Inflammatory macrophage treated with lipopolysaccharide for 4 hours (primary cell): ENCODE data around the gene FAM9A.

Source experiments
- DNase-seq: peaks from one replicate; pipeline ENCODE4 v3.0.0-alpha.2; 2020

The FAM9A gene

GRCh38 chrX:8801041-8801599 is at the start of gene FAM9A:
Gene FAM9A, minus strand, starts transcription at chrX:8801383. Its CDS starts 1,212 bp downstream, at chrX:8800171.
- no peak for DNase-seq

GRCh38 chrX:8850478-8850877 is 49.3 kb upstream of the FAM9A start:
- no peak for DNase-seq

GRCh38 chrX:8849945-8850344 is 48.8 kb upstream of the FAM9A start:
- no peak for DNase-seq

- no peak for DNase-seq
These were observed 48.3 kb upstream of the FAM9A start for GRCh38 chrX:8849458-8849857.

GRCh38 chrX:8848911-8849310 is 47.7 kb upstream of the FAM9A start:
- DNase-seq, result no peak

DNA sequence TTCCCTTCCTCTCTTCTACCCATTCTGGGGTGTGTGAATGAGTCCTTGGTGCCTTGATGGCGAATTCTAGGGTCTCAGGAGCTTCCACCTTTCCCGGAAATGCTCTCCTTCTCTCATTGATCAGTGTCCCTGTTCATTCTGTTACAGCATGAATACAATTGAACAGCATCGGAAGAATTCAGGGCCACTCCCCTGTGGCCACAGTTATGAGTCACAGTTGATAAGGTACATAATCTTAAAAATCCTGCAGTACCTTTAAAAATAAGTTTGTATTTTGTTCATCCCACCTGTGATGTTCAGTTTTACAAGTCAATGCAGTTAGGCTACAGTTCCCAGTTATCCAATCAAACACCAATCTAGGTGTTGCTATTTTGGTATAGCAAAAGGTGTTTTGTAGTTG is 47.3 kb upstream of the FAM9A start:
- no peak for DNase-seq

- DNase-seq, result no peak
These were observed 46.2 kb upstream of the FAM9A start for GRCh38 chrX:8847360-8847759.

DNA sequence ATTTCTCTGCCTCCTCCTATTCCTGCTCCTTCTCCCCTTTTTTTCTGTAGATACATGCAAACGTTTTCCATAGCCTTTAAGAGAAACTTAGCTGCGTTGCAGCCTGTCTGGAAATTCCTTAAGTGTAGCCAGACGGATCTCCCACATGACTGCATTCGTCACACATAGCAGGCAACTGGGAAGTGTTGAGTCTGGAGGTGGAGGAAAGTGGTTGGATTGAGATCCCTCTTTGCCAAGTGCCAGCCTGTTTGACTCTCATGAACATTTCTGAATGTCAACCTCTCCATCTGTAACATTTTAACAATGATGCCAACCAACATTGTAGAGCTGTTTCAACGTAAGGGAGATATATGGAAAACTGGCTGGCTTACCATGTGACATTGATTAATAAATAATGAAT is 45.1 kb upstream of the FAM9A start:
- DNase-seq, result no peak

DNA sequence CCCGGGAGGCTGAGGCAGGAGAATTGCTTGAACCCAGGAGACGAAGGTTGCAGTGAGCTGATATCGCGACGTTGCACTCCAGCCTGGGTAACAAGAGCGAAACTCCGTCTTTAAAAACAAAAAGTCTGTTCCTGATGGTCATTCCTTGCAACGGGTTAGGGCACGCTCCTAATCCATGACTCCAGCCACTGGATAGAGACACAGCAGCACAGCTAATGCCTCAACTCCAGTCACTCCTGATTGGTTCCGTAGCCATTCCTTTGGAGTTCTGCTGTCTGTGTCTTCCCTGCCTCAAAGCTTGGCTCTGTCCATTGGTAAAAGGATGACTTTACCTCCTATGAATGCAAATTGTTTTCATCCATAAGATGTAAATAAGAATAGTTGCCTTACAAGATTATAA is 44.3 kb upstream of the FAM9A start:
- DNase-seq, result no peak

DNA sequence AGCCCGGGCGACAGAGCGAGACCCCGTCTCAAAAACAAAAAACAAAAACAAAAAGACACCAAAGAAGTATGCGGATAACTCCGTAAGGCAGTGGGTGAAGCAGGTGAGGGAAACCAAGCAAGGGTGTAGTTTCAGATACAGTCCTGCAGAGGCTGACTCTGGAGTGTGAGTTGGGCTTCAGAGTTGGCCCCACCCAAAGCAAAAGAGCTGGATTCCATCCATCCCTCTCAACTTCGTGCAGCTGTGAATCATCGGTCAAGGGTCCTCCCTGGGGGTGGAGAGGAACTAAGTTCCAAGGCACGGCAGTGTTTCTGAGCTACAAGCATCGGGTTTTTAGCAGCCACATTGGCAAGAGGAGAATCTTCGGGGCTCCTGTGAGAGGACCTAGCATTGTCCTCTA is 43.9 kb upstream of the FAM9A start:
- no peak for DNase-seq

DNA sequence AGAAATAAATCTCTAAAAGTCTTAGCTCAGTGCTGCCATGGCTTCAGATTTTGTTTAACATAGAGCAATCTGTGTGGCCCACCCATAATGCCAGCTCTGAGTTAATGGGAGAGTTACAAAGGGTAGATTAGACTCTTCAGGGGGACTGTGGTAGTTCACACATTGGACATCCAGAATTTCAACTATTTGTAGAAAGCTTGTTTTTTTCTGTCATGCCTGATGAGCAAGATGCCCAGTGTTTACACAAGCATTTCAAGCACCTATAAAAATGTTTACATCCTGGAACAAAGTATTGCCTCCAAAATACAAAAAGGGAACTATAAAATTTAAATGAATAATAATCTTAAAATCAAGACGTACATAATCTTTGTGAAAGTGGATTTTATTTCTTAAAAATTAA is 43.0 kb upstream of the FAM9A start:
- DNase-seq, result no peak

- DNase-seq, result no peak
These were observed 40.7 kb upstream of the FAM9A start for GRCh38 chrX:8841911-8842310.

GRCh38 chrX:8834392-8834791 is 33.2 kb upstream of the FAM9A start:
- no peak for DNase-seq

DNA sequence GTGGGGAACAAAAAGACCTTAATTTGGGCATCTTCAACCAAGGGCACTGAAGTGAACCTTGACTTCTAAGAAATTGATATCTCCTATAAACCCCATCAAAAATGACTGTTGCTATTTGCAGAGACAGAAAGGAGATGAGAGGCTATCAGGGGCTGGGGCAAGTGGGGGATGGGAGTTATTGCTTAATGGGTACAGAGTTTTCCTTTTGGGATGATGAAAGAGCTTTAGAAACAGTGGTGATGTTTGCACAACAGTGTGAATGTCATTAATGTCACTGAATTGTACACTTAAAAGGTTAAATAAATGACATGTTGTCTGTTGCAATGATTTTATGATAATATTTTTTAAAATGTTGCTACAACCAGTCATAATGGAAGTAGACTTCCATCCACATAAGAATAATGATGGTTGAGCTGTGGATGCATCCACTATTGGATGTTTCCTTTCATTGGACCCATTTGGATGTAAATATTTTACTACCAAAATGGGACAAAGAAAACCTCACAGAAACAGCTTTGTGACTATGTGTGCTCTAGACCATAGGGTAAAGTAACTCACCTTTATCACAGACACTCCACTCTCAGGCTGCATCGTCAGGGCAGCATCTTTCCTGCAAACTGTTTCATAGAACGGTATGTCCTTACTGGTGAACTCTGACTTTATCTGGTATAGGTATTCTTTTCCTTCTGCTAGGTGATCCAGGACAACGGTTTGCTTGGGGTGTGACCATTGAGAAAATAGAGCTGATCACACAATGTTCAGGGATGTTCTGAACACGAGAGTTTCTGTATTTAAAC is 31.6 kb upstream of the FAM9A start:
- DNase-seq, result no peak

DNA sequence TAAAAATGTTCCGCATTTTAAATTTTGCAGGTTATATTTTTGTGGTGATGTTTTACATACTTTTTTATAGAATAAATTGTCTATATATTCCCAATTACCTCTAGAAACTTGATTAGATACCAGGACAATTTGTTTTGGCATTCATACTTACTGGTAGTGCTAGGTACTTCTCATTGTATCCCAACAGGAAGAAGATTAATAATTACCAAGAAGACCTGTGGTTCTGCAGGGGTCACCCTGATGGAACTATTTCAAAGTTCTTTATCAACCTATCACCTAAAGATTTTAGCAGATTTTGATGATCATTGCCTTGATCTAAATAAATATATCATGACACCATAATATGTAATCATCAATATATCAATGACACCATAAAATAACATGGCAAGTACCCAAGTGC is 22.5 kb upstream of the FAM9A start:
- no peak for DNase-seq

- DNase-seq, result no peak
These were observed 20.8 kb upstream of the FAM9A start for GRCh38 chrX:8822002-8822401.

- no peak for DNase-seq
These were observed 19.8 kb upstream of the FAM9A start for GRCh38 chrX:8820910-8821527.

DNA sequence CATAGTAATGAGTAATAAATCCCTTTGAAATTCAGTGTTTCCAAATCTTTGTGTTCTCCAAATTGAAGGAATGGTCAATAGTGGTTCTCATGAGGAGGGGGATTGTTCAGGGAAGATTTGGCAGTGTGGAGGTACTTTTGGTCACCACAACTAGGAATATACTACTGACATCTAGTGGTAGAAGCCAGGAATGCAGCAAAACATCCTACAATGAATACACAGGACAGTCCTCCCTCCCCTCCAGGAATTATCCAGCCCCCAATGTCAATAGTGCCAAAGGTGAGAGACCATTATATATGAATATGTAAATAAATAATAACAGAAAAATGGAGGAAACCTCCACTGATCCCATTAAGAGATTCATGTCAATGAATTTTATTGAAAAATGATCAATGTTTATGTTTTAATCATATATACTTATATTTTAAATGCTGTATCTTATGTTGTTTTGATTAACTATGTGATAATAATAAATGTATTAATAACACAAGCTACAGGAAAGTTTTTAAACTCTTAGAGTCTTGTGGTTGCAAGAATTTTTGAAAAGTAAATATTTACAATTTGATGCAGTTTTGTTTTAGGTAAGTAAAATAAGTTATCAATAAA is 14.4 kb upstream of the FAM9A start:
- DNase-seq, result peak; percentile 39

GRCh38 chrX:8813036-8813435 is 11.9 kb upstream of the FAM9A start:
- no peak for DNase-seq

DNA sequence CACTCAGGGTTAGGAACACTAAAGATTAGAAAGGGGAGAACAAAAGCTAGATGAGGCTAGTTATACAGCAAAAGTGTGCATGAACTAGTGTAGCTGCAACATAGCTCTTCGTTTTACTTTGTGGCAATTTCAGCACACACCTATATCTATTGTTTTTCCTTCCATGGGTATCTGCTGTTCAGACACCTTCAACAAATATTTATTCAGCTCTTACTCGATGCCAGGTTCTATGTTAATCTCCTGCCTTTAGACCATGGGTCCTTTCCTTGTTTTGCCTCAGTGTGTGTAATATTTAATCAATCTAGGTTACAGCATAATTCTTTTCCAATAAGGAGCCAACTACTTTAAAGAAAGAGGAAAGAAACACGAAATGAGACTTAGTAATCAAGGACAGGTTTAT is 10.4 kb upstream of the FAM9A start:
- DNase-seq, result no peak

GRCh38 chrX:8808661-8809060 is 7.5 kb upstream of the FAM9A start:
- DNase-seq, result no peak

- DNase-seq, result no peak
These were observed 4.8 kb upstream of the FAM9A start for GRCh38 chrX:8805974-8806373.

DNA sequence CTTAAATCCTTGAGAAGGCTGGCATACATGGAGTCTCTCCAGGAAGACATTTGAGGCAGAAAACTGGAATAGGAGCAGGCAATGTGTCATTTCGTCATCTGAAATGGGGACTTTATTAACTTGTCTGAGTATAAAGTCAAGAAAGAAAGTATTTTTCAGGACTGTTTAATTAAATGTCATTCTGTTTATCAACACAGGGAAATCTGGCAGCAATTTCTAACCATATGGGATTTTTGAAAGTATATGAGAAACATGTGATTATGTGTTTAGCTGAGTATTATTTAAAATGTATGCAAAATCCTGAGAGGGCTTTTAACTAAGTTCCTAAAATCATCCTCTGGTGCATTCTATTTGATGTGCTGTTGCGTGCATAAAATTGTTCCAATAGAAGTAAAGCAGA is 3.9 kb upstream of the FAM9A start:
- DNase-seq, result no peak

GRCh38 chrX:8803326-8803725 is 2.1 kb upstream of the FAM9A start:
- DNase-seq, result no peak
